ENCODE measurements around the gene AFF3.

The AFF3 gene

GRCh38 chr2:100043891-100044255, 98.5 kb downstream of the AFF3 start:
- DNase-seq = no peak

- no peak for DNase-seq
These were observed 99.1 kb downstream of the AFF3 start for GRCh38 chr2:100043081-100043890.

GRCh38 chr2:100042562-100042961, 99.8 kb downstream of the AFF3 start:
- no peak for DNase-seq

GRCh38 chr2:100041946-100042345, 100.4 kb downstream of the AFF3 start:
- peak in 1 of 56 donors; percentile 10 for DNase-seq

GRCh38 chr2:100041385-100041784, 101.0 kb downstream of the AFF3 start:
- DNase-seq = no peak

GRCh38 chr2:100040906-100041305, 101.5 kb downstream of the AFF3 start:
- DNase-seq = no peak

- DNase-seq = no peak
These were observed 103.0 kb downstream of the AFF3 start for GRCh38 chr2:100039291-100039980.

GRCh38 chr2:100038011-100038410, 104.4 kb downstream of the AFF3 start:
- DNase-seq = no peak

- DNase-seq = no peak
These were observed 105.6 kb downstream of the AFF3 start for GRCh38 chr2:100036793-100037192.

GRCh38 chr2:100036026-100036425, 106.4 kb downstream of the AFF3 start:
- DNase-seq = no peak

GRCh38 chr2:100034431-100034830, 108.0 kb downstream of the AFF3 start:
- no peak for DNase-seq

GRCh38 chr2:100033976-100034375, 108.4 kb downstream of the AFF3 start:
- DNase-seq = no peak

GRCh38 chr2:100031604-100032003, 110.8 kb downstream of the AFF3 start:
- DNase-seq = no peak

- DNase-seq = no peak
These were observed 112.9 kb downstream of the AFF3 start for GRCh38 chr2:100029460-100029859.

GRCh38 chr2:100021791-100022340, 120.5 kb downstream of the AFF3 start:
- DNase-seq = no peak

- DNase-seq = no peak
These were observed 122.9 kb downstream of the AFF3 start for GRCh38 chr2:100019499-100019898.

- no peak for DNase-seq
These were observed 123.8 kb downstream of the AFF3 start for GRCh38 chr2:100018341-100019193.

- DNase-seq = no peak
These were observed 124.8 kb downstream of the AFF3 start for GRCh38 chr2:100017633-100018032.

GRCh38 chr2:100016756-100017155, 125.6 kb downstream of the AFF3 start:
- DNase-seq = no peak

- DNase-seq = no peak
These were observed 126.5 kb downstream of the AFF3 start for GRCh38 chr2:100015849-100016248.

- peak in 2 of 56 donors; percentile 5 to 11 for DNase-seq
These were observed 128.3 kb downstream of the AFF3 start for GRCh38 chr2:100013892-100014677.
